NCI-H510A (cell line): ENCODE measurements around the gene NGFR.

Source experiments
- DNase-seq: peaks from one replicate; lab custom pipeline; 2025; lab: John Stamatoyannopoulos, UW

Gene NGFR, protein sequence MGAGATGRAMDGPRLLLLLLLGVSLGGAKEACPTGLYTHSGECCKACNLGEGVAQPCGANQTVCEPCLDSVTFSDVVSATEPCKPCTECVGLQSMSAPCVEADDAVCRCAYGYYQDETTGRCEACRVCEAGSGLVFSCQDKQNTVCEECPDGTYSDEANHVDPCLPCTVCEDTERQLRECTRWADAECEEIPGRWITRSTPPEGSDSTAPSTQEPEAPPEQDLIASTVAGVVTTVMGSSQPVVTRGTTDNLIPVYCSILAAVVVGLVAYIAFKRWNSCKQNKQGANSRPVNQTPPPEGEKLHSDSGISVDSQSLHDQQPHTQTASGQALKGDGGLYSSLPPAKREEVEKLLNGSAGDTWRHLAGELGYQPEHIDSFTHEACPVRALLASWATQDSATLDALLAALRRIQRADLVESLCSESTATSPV

DNA sequence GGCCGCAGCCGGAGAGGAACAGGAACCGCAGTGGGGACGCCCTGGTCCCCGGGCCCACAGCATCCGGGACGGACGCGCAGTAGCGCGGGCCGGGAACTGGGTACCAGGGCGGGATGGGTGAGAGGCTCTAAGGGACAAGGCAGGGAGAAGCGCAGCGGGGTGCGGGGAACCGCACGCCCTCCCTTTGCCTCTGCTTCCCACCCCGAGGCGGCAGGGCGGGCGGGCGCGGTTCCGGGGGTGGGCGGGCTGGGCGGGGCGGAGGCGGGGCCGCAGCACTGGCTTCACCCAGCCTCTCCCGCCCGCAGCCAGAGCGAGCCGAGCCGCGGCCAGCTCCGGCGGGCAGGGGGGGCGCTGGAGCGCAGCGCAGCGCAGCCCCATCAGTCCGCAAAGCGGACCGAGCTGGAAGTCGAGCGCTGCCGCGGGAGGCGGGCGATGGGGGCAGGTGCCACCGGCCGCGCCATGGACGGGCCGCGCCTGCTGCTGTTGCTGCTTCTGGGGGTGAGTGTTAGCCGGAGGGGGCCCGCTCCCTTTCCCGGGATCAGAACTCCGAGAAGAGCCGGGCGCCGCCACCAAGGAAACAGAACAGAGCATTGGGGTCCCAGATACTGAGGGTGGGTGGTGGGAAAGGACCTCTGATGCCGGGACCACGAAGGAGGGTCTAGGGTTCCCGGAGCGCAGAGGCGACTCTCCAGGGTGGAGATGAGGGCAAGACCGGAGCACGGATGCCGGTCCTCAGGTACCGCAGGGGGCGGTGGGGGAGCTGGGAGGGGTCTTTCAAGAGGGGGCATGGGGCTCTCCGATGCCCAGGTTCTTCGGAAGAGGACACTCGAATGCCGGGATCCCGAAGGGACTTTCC is at the start of gene NGFR:
Gene NGFR, plus strand, starts transcription at position 308 of the 856 bp plus-strand sequence. Its CDS starts 125 bp downstream, at position 433.
- DNase-seq, result peak; percentile 24

DNA sequence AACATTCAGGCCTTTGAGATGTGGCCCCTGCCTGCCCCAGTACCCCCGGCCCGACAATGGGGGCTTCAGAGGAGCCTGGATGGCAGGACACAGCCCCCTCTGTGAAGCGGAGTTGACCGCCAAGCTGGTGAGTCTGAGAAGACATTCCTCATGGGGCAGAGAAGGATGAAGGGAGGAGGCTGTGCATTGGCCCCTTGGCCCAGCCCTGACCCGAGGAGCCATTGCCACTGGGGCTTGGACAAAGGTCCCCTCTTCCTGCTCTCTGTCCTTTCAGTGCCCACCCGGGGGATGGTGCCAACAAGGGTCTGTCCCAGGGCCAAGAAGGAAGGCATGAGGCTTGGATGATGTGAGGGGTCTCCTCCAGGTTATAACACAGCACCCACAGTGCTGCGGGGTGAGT is 49.5 kb upstream of the NGFR start:
- DNase-seq, result no peak

GRCh38 chr17:49447628-49448302 is 47.3 kb upstream of the NGFR start:
- no peak for DNase-seq

- no peak for DNase-seq
Observed at GRCh38 chr17:49450181-49450580, 44.9 kb upstream of the NGFR start.

GRCh38 chr17:49450735-49451134 is 44.4 kb upstream of the NGFR start:
- DNase-seq, result no peak

- no peak for DNase-seq
Observed at GRCh38 chr17:49452201-49452600, 42.9 kb upstream of the NGFR start.

DNA sequence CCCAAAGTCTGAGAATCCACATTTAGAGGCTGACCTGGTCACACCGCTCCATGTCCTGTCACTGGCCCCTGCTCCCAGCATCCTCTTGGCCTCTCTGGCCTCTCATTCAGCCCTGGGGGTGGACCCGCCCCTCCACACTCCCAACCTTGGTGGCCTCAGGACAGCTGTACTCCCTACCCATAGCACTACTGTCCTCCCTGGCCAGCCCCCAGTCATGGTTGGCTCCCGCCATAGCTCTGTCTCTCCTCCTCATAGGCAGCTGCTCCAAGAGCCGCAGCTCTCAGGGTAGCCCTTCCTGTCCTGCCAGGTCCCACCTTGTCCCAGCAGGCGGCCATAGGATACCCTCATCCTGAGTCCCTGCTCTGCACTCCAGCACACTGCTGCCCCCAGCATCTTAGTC is 42.4 kb upstream of the NGFR start:
- DNase-seq, result no peak

- DNase-seq, result no peak
Observed at GRCh38 chr17:49454050-49454449, 41.0 kb upstream of the NGFR start.

DNA sequence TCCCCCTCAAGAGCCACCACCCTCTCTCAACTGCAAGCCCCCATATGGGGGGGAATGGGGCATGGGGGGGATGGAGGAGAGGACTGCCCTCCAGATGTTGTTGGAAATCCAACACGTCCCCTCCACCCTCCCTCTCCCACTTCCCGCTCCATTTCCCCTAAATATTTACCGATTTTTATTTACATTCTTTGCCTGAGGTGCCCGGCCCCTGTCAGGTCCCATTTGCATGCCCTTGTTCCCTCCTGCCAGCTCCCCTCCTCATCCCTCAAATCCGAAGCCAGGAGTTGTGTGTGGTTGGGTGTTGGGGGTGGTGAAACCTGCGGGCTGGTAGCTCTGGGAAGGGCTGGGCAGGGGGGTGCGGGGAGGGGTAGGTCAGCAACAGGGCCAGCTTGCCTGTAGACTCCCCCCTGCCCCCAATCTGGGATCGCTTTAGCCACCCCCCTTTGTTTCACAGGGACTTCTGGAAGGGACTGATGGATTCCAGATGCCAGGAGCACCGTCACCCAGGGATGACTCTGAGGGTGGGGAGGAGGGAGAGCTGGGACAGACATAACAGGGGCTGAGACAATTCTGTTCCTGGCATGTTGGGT is 39.7 kb upstream of the NGFR start:
- DNase-seq, result no peak

DNA sequence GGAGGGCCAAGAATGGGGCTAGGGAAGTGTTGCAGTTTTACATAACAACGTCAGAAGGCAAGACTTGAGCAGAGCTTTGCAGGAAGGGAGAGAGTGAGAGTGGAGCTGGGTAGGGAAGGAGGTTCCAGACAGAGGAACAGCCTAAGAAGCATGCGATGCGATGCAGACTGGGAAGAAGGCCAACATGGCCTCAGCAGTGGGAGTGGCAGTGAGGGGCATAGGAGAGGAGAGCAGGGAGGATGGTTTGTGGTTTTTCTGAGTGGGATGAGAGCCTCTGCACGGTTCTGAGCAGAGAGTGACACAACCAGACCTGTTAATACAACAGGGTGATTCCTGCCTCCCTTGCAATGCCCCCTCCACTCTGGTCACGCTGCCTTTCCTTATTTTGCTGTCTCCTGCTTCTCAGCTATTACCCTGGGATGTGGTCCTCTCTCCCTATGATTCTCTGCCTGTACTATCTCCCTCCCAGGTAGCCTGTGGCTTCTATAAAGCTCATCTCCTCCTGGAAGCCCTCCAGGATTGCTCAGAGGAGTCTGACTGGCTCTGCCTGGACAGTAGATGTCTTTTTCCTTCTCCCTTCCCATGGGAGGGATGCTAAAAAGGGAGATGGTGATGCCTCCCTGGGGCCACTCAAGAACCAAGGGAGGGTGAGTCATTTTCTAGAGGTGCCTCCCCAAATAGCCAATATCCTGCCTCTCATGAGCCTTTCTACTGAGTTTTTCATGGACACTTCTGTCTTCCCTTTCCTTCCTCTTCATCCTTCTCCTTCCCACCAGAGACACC is 38.7 kb upstream of the NGFR start:
- DNase-seq, result no peak

DNA sequence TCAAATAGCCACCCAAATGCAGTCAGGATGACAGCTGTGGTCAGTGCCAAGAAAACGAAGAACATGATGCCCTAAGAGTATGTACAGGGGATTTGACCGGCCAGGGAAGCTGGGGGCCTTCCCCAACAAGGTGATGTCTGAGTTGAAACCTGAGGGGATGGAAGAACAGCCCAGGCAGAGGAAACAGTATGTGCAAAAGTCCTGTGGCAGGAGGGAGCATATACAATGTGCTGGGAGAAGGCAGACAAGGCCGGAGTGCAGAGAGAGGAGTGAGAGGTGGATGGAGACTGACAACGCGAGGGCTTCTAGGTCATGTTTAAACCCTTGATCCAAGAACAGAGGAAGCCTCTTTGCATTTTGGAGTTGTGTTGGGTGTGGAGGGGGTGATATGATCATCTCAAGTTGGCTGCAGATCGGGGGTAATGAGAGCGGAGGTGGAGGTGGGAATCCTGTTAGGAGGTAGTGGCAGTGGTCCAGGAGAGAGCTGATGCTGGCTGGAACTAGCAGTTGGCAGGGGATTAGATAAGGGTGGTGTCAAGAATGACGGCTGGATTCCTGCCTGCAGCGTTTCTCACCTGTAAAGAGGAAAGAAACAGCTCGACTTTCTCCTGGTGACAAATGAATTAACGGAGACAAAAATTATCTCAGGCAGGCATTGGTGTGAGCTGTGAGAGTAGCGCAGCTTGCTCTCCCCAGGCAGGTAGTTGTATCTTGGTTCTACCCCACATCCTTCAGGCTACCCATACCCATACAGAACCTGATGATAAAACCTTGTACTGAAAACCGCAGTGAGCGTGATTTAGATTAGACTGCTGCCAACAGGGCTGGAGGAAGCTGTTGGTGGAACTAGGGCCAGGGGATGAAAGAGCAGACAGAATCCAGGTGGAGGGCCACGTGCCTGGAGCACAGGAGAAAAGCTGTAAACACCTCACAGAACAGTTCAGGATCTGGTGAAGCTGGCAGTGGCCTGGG is 37.2 kb upstream of the NGFR start:
- no peak for DNase-seq

DNA sequence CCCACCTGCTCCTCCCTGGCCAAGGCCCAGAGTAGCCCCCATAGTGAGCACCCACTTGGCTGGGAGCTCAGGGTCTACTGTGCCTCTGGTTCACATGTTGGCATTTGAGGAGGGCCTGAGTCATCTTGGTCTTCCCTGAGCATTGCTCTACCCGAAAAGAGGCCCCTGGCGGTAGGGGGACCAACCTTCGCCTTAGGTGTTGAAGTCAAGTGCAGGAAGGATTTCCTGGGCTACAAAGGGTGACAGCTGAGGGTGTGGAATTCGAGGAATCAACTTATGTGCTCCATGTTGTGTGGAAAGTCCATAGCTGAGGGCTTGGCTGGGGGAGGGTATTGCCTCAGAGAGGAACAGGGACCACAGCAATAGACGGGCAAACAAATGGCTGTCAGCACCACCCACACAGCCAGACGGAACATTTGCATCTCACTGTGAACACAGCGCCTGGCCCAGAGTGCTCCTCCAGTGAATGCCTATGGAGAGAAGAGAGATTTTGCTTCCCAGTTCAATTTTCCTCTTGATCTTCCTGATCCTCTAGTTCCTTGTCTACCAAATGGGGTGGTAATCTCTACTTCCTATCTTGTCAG is 35.6 kb upstream of the NGFR start:
- no peak for DNase-seq

GRCh38 chr17:49460401-49460800 is 34.7 kb upstream of the NGFR start:
- DNase-seq, result no peak

- no peak for DNase-seq
Observed at GRCh38 chr17:49461580-49461979, 33.5 kb upstream of the NGFR start.

DNA sequence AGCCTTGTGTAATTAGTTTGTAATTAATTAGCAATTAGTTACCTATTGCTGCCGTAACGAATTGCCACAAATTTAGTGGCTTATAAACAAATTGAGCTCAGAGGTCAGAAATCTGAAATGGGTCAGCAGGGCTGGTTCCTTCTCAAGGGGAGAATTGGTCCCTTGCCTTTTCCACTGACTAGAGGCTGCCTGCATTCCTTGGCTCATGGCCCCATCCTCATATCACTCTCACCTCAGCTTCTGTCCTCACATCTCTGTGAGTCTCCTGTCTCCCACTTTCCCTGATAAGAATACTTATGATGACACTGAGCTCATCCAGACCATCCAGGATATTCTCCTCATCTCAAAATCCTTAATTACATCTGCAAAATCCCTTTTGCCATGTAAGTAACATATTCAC is 31.0 kb upstream of the NGFR start:
- no peak for DNase-seq

- no peak for DNase-seq
Observed at GRCh38 chr17:49465331-49465903, 29.7 kb upstream of the NGFR start.

DNA sequence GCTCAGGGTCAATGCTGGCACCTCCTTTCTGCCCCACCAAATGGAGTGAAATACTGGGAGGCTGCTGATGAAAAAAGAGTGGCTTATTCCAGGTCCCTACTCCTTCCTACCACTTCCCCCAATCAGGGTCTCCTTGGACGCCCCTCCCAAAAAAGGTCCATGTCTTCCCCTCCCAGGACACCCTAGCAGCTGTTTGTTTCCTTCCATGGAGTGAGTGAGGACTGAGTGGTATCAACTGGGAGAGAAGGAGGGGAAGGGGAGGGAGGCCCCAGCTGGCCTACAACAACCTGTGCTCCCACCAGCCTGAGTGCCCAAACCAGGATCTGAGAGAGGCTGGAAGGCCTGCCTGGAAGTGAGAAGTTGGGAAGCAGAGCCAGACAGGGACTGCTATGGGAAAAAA is 28.7 kb upstream of the NGFR start:
- DNase-seq, result no peak

DNA sequence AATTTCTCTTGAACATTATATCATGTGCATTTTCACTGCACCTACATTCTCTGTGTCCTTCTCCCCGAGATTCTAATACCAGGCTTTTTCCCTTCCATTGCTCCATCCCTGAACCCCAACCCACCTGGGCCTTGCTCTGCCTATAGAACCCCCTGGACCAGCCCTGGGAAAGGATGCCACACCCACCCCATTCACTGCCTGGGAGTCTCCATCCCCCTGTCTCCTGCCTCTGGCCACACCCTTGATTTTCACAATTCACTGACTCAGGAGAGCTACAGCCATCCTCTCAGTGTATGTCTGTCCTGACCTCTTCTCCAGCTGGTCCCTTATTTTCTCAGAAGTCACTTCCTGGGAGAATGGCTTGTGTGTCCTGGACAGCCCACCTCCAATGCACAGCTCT is 27.9 kb upstream of the NGFR start:
- no peak for DNase-seq

GRCh38 chr17:49468811-49469385 is 26.2 kb upstream of the NGFR start:
- no peak for DNase-seq
